Urinary bladder (tissue), 4 donors: ENCODE measurements around the gene SMIM13. TPM values are rescaled to one million over a fixed set of nuclear protein-coding genes. Genes with fewer than 3 reads are reported as not detected.
"Not testable (repeated sequence)": the region's sequence is repeated elsewhere in the genome, so short reads cannot be mapped to it uniquely, and the experiment has no call there.

Experiments
- DNase-seq: peaks from one replicate; pipeline ENCODE4 v3.0.0-alpha.2; 2015; ENCODE audit errors: extremely low spot score
- H3K27ac ChIP-seq: one replicate; pipeline ENCODE4 v1.5.1; 2013; ENCODE audit warnings: low read depth, mild to moderate bottlenecking, moderate library complexity
- H3K36me3 ChIP-seq: one replicate; pipeline ENCODE4 v1.6.1; 2013; ENCODE audit warnings: mild to moderate bottlenecking, moderate library complexity; ENCODE audit not compliant: insufficient read depth
- H3K4me1 ChIP-seq: one replicate; pipeline ENCODE4 v1.6.1; 2013; ENCODE audit warnings: mild to moderate bottlenecking, moderate library complexity; ENCODE audit not compliant: insufficient read depth
- H3K4me3 ChIP-seq: one replicate; pipeline ENCODE4 v1.5.1; 2013; ENCODE audit warnings: low read depth, low read length
- WGBS: extraction: QIAGEN DNeasy Blood & Tissue Kit; methylation state at CpG from one replicate; pipeline ENCODE4 v1.1.7; 2013; 5-methylcytosine and 5-hydroxymethylcytosine counted together
- polyA plus RNA-seq: library from polyadenylated mRNA; stranded (reverse); fragments of 200-250 nt; gene quantifications from one replicate; pipeline ENCODE4 v1.2.3, GENCODE V29; 2013
- total RNA-seq: library from RNA; depleted of rRNA; stranded (reverse); fragments of >200 nt; gene quantifications from one replicate; pipeline ENCODE4 v1.2.3, GENCODE V29; 2014
- donor health status: healthy with polysubstance abuse.
- donor health status: healthy.

Gene SMIM13
- total and polyA plus RNA-seq, 2 donors, result 7.5 to 28.4 TPM

DNA sequence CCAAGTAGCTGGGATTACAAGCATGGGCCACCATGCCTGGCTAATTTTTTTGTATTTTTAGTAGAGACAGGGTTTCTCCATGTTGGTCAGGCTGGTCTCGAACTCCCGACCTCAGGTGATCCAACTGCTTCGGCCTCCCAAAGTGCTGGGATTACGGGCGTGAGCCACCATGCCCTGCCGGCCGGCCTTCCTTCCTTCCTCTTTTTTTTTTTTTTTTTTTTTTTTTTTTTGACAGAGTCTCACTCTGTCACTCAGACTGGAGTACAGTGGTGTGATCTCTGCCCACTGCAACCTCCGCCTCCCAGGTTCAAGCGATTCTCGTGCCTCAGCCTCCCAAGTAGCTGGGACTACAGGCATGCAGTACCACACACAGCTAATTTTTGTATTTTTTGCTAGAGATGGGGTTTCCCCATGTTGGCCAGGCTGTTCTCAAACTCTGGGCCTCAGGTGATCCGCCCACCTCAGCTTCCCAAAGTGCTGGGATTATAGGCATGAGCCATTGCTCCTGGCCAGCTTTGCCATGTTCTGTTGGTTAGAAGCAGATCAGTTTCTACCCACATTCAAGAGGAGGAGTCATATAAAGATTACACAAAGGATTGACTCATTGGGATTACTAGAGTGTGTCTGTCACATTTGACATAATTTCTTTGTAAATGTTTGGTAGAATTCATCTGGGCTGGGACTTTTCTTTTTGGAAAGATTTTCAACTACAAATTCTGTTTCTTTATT lies 22.3 kb downstream of the SMIM13 start:
- DNase-seq, H3K4me3 ChIP-seq, H3K27ac ChIP-seq, H3K4me1 ChIP-seq, H3K36me3 ChIP-seq: not testable (repeated sequence)
- WGBS, result 82% methylated on average over 11 of the region's 11 CpGs

DNA sequence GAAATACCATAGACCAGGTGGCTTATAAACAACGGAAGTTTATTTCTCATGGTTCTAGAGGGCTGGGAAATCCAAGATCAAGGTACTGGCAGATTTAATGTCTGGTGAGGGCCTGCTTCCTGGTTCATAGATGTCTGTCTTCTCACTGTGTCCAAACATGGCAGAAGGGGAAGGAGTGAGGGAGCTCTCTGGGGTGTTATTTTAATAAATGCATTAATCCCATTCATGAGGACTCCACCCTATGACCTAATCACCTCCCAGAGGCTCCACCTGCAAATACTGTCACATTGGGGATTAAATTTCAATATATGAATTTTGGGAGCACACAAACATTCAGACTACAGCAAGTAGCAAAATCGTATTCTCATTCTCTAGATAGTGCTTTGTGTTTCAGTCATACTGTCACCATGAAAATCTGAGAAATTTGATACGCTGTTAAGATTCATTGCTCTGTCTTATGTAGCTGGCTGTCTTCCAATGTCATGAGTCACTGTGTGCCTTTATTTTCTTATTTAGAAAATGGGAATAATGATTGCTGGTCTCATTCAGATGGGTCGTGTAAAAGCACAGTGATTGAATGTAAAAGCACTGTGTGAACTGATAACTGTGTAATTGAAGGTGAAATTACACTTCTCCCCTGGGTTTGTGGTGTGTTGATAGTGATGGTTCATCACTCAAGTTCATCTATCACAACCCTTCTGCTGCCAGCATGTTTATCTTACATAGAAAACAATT lies 26.8 kb downstream of the SMIM13 start:
- Histone ChIP-seq H3K27ac (no peak overlapping the region), H3K4me3 (no peak overlapping the region), H3K4me1 (peaks cover 2% of the 10 kb centered on the region), H3K36me3 (no peaks in the 10 kb centered on the region)
- WGBS, result 60% methylated on average over 4 of the region's 4 CpGs
- DNase-seq, result no peak

DNA sequence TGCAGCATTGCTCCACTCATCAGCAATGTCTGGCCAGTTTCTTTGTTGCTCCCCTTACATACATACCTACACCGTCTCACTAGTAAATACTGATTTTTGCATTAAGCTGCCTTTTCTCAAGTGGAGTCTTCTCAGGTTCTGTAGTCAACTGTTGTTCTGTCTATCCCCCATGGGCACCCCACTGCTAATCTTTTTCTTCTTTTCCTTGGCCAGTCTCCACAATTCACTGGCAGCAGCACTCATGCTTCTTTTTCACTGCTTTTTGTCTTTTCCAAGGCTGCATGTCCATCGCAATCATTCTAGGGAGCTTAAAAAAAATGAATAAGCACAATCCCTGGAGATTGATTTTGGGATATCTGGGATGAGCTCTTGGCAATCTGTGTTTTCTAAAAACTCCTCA lies 28.2 kb downstream of the SMIM13 start:
- Histone ChIP-seq H3K36me3 (no peaks in the 10 kb centered on the region), H3K27ac (no peak overlapping the region), H3K4me1 (peaks cover 2% of the 10 kb centered on the region), H3K4me3 (no peak overlapping the region)
- 74% methylated on average over 2 of the region's 2 CpGs for WGBS
- no peak for DNase-seq

DNA sequence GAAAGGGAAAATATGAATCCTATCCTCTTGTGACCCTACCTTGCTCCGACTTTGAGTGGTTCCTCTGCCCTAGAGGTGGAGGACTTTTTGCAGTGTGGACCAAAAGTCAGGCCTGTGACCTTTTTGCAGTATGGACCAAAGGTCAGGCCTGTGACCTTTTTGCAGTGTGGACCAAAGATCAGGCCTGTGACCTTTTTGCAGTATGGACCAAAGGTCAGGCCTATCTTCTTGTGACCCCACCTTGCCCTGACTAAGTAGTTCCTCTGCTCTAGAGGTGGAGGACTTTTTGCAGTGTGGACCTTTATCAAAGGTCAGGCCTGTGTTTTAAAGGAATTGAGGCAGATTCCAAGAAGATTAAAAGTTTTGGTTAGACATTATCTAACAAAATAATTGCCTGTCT lies 28.7 kb downstream of the SMIM13 start:
- no peak overlapping the region for H3K4me3 ChIP-seq
- WGBS, result 84% methylated on average over 1 of the region's 1 CpG
- H3K4me1 ChIP-seq, result peaks cover 2% of the 10 kb centered on the region
- no peak for DNase-seq
- H3K27ac ChIP-seq, result no peak overlapping the region
- H3K36me3 ChIP-seq, result no peaks in the 10 kb centered on the region

DNA sequence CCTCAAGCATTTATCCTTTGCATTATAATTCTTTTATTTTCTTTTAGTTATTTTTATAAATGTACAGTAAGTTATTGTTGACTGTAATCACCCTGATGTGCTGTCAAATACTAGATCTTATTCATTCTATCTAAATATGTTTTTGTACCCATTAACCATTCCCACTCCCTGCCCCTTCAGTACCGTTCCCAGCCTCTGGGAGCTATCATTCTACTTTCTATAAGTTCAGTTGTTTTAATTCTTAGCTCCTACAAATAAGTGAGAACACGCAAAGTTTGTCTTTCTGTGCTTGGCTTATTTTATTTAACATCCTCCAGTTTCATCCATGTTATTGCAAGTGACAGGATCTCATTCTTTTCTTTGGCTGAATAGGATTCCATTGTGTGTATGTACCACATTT lies 30.3 kb downstream of the SMIM13 start:
- Histone ChIP-seq H3K4me1 (peaks cover 2% of the 10 kb centered on the region), H3K4me3 (no peak overlapping the region), H3K36me3 (no peaks in the 10 kb centered on the region), H3K27ac (no peak overlapping the region)
- WGBS, result 92% methylated on average over 2 of the region's 2 CpGs
- DNase-seq, result no peak

DNA sequence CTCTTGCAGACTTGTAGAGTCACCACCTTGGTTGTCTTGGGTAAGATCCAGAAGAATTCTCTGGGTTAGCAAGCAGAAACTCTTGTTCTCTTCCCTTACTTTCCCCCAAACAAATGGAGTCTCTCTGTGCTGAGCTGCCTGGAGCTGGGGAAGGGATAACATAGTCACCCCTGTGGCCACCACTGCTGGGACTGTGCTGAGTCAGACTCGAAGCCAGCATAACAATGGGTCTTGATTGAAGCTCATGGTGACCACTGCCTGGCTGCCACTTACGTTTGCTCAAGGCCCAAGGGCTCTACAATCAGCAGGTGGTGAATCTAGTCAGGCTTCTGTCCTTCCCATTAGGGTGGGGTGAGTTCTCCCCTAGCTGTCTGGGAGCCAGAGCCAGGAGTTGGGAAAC lies 33.2 kb downstream of the SMIM13 start:
- H3K4me1 ChIP-seq, result no peaks in the 10 kb centered on the region
- no peaks in the 10 kb centered on the region for H3K36me3 ChIP-seq
- no peak for DNase-seq
- 94% methylated on average over 2 of the region's 2 CpGs for WGBS
- H3K4me3 ChIP-seq, result no peak overlapping the region
- H3K27ac ChIP-seq, result no peak overlapping the region

DNA sequence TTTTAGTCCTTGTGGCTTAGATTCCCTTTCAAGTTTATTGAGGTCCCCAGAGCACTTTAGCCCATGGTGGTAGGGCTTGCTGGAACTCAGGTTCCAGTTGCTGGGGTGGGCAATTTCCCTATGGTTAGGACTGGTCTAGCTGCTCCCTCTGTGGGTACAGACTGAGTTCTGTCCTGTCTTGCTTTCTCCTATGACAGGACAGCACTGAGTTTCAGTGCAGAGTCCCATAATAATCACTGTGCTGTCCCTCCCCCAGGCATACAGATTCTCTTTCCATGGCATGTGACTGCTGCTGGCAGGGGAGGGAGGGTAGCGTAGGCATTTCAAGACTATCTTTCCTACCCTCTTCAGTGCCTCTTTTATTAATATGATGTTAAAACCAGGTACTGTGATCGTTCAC lies 35.0 kb downstream of the SMIM13 start:
- WGBS, result 98% methylated on average over 2 of the region's 2 CpGs

GRCh38 chr6:11129908-11130565 lies 36.4 kb downstream of the SMIM13 start:
- H3K36me3 ChIP-seq, result peaks cover 2% of the 10 kb centered on the region
- H3K4me1 ChIP-seq, result no peaks in the 10 kb centered on the region
- no peak overlapping the region for H3K4me3 ChIP-seq
- H3K27ac ChIP-seq, result no peak overlapping the region
- WGBS, result 82% methylated on average over 1 of the region's 1 CpG
- DNase-seq, result no peak

More for the DNA sequence above, 35.0 kb downstream of the SMIM13 start:
- no peak for DNase-seq
- H3K36me3 ChIP-seq, result no peaks in the 10 kb centered on the region
- no peak overlapping the region for H3K27ac ChIP-seq
- no peaks in the 10 kb centered on the region for H3K4me1 ChIP-seq
- H3K4me3 ChIP-seq, result no peak overlapping the region

DNA sequence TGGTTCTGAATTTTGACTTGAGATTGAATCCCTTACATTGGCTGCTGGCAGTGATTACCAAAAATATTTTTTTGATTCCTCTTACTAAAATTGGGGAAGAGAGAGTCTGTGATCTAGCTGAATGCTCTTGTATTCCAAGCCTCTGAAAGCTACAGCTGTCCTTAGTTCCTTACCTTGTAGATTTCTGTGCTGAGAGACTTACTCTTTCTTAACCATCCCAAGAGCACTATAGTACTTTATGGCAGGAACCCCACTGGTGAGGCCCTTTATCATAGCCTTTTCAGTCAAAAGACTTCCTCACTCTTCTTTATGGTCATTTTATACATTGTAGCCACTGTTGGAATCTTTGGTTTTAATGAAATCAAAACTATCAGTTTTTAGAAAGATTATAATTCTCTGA lies 37.0 kb downstream of the SMIM13 start:
- Histone ChIP-seq H3K4me1 (no peaks in the 10 kb centered on the region), H3K4me3 (no peak overlapping the region), H3K36me3 (peaks cover 3% of the 10 kb centered on the region), H3K27ac (no peak overlapping the region)
- no peak for DNase-seq

DNA sequence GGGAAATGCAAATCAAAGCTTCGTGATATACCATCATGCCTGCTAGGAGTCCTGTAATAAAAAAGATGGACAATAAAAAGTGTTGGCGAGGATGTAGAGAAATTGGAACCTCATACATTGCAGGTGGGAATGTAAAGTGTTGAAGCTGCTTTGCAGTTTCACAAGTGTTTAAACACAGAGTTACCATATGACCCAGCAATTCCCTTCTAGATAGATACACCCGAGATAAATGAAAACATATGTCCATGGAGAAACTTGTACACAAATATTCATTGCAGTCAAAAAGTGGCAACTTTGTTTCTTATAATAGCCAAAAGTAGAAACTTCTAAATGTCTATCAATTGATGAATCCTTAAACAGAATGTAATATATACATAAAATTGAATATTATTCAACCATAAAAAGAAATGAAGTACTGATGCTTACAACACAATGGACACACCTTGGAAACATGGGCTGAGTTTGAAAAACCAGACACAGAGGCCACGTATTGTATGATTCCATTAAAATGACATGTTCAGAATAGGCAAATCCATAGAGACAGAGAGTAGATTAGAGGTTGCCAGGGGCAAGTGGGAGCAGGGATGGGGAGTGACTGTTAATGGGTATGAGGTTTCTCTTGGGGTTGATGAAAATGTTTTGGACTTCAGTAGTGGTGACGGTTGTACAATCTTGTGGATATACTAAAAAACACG lies 38.7 kb downstream of the SMIM13 start:
- no peak for DNase-seq
- 91% methylated on average over 6 of the region's 6 CpGs for WGBS
- Histone ChIP-seq H3K27ac (no peak overlapping the region), H3K4me3 (no peak overlapping the region), H3K4me1 (no peaks in the 10 kb centered on the region), H3K36me3 (peaks cover 3% of the 10 kb centered on the region)

GRCh38 chr6:11133281-11133680 lies 39.6 kb downstream of the SMIM13 start:
- WGBS, result 73% methylated on average over 5 of the region's 5 CpGs
- DNase-seq, result no peak
- peaks cover 3% of the 10 kb centered on the region for H3K36me3 ChIP-seq
- H3K27ac ChIP-seq, result no peak overlapping the region
- no peak overlapping the region for H3K4me3 ChIP-seq
- H3K4me1 ChIP-seq, result no peaks in the 10 kb centered on the region

- Histone ChIP-seq H3K36me3 (peaks cover 3% of the 10 kb centered on the region), H3K4me1 (no peaks in the 10 kb centered on the region), H3K4me3 (no peak overlapping the region), H3K27ac (no peak overlapping the region)
- no peak for DNase-seq
These were observed 43.2 kb downstream of the SMIM13 start for GRCh38 chr6:11136809-11137208.

DNA sequence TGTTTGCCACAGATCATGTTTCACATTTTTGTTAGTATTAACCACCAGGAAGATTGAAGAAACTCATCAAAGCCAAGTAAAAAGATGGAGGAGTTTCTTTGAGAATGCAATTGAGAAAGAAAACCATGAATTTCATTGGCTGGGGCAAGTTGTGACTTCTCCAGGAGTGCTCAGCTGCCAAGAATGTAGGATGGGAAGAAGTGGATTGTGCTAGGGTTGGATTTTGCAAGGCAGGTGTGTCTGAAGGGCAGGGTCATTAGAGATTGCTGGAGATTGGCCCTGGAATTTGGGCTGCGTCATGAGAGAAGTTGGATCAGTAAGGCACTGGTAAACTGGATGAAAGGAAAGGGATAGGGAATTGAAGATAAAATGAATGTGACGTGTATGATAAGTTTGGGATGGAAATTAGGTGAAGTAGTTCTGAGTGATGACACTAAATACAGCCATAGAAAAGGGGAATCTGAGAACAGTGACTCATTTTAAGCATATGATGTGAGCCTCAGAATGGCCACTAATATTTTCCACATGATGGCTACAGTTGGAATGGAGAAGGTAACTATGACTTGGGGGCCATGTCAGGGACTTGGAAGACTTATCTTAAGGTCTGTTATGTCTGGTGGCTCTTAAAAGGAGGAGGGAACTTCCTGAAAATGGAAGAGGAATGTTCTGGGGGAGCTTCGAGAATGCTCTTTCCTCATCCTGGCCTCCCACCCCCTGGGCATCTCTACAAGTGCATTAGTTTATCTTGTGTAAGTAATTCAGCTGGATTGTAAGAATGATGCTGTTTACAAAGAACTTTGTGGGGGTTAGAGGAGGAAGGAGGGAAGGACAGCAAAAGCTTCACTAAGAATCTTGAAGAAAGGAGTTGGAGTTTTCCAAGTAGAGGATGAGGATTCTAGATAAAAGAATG lies 45.7 kb downstream of the SMIM13 start:
- DNase-seq, result no peak
- Histone ChIP-seq H3K36me3 (peaks cover 3% of the 10 kb centered on the region), H3K4me3 (no peak overlapping the region), H3K27ac (no peak overlapping the region), H3K4me1 (no peaks in the 10 kb centered on the region)
- 84% methylated on average over 3 of the region's 3 CpGs for WGBS
